ENCODE results near the gene LRRC28. TPM values are rescaled to one million over a fixed set of nuclear protein-coding genes. Genes with fewer than 3 reads are reported as not detected.

Gene LRRC28
- total and polyA plus RNA-seq, 10 of the 15 experiments (the other 5 are each of a cell fraction or from before 2014, with no cell fraction given): 21.3 to 54.9 (median 27.7) TPM

DNA sequence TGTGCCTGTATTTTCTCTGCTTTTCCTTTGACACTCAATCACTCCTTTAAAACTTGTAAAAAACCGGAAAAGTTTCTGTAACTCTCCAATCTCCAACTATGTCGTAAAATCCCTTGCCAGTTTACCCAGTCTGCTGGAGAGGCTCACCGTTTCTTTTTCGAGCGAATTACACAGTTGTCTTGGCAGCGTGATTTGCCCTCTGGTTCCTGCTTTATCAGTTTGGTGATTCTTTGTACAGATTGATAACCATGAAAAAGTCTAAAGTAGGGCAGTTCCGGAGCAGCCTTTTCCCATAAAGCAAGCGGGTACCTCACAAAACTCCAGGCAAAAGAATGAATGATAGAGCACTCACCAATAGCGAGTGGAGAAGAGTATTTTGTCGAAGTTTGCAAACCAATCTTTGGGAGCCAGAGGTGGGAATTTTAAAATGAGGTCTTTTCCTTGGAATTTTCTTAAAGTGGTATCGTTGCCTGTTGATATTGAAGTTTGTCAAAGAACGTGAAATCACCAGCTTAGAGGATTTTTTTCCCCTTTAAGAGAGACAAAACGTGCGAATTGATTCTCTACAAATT is 1.9 kb upstream of the LRRC28 start, which contains the start of gene TTC23 (continued):
- TF ChIP-seq MLLT1 (IDR thresholded peaks at IDR 0.05) (no peak), ASH2L (IDR thresholded peaks at IDR 0.05; ENCODE audit: borderline replicate concordance, low read depth) (0 out of 2 replicates have a peak, but pooled peaks have one; percentile 80), BMI1 (IDR thresholded peaks at IDR 0.05; ENCODE audit: borderline replicate concordance) (no peak), NFYB (IDR thresholded peaks at IDR 0.05; ENCODE audit: insufficient read depth, low read depth, low read length) (0 out of 2 replicates have a peak, but pooled peaks have one; percentile 30), RFX5 (IDR thresholded peaks at IDR 0.05; ENCODE audit: low read depth, low read length) (no peak), SPI1 (IDR thresholded peaks at IDR 0.05; ENCODE audit: borderline replicate concordance, insufficient read depth, low read depth, low read length) (no peak), RCOR1 (conservative IDR thresholded peaks at IDR 0.05; ENCODE audit: low read depth, low read length) (no peak), RELB (IDR thresholded peaks at IDR 0.05; ENCODE audit: low read depth) (peak; percentile 60; the same call in 1 of the 2 replicates), NBN (IDR thresholded peaks at IDR 0.05) (no peak), MTA2 (IDR thresholded peaks at IDR 0.05; ENCODE audit: low read depth) (no peak), BHLHE40 (IDR thresholded peaks at IDR 0.05; ENCODE audit: borderline replicate concordance in 1 of 2, low read depth in 2 of 2, low read length in 1 of 2) (no peak), EGR1 (IDR thresholded peaks at IDR 0.05; ENCODE audit: borderline replicate concordance in 1 of 2, low read depth in 2 of 2, low read length in 2 of 2) (no peak), GATAD2B (conservative IDR thresholded peaks at IDR 0.05; ENCODE audit: low read depth) (no peak), HDAC6 (IDR thresholded peaks at IDR 0.05; ENCODE audit: unreplicated experiment) (no peak), SREBF1 (IDR thresholded peaks at IDR 0.05; ENCODE audit: low read length) (no peak)
- TF ChIP-seq, protein P1, sequence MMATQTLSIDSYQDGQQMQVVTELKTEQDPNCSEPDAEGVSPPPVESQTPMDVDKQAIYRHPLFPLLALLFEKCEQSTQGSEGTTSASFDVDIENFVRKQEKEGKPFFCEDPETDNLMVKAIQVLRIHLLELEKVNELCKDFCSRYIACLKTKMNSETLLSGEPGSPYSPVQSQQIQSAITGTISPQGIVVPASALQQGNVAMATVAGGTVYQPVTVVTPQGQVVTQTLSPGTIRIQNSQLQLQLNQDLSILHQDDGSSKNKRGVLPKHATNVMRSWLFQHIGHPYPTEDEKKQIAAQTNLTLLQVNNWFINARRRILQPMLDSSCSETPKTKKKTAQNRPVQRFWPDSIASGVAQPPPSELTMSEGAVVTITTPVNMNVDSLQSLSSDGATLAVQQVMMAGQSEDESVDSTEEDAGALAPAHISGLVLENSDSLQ (IDR thresholded peaks at IDR 0.05): peak; percentile 51; the same call in 1 of the 2 replicates
- TF ChIP-seq, protein P2, sequence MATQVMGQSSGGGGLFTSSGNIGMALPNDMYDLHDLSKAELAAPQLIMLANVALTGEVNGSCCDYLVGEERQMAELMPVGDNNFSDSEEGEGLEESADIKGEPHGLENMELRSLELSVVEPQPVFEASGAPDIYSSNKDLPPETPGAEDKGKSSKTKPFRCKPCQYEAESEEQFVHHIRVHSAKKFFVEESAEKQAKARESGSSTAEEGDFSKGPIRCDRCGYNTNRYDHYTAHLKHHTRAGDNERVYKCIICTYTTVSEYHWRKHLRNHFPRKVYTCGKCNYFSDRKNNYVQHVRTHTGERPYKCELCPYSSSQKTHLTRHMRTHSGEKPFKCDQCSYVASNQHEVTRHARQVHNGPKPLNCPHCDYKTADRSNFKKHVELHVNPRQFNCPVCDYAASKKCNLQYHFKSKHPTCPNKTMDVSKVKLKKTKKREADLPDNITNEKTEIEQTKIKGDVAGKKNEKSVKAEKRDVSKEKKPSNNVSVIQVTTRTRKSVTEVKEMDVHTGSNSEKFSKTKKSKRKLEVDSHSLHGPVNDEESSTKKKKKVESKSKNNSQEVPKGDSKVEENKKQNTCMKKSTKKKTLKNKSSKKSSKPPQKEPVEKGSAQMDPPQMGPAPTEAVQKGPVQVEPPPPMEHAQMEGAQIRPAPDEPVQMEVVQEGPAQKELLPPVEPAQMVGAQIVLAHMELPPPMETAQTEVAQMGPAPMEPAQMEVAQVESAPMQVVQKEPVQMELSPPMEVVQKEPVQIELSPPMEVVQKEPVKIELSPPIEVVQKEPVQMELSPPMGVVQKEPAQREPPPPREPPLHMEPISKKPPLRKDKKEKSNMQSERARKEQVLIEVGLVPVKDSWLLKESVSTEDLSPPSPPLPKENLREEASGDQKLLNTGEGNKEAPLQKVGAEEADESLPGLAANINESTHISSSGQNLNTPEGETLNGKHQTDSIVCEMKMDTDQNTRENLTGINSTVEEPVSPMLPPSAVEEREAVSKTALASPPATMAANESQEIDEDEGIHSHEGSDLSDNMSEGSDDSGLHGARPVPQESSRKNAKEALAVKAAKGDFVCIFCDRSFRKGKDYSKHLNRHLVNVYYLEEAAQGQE (IDR thresholded peaks at IDR 0.05; ENCODE audit: low read depth, low read length): no peak
- TF ChIP-seq, protein P3, sequence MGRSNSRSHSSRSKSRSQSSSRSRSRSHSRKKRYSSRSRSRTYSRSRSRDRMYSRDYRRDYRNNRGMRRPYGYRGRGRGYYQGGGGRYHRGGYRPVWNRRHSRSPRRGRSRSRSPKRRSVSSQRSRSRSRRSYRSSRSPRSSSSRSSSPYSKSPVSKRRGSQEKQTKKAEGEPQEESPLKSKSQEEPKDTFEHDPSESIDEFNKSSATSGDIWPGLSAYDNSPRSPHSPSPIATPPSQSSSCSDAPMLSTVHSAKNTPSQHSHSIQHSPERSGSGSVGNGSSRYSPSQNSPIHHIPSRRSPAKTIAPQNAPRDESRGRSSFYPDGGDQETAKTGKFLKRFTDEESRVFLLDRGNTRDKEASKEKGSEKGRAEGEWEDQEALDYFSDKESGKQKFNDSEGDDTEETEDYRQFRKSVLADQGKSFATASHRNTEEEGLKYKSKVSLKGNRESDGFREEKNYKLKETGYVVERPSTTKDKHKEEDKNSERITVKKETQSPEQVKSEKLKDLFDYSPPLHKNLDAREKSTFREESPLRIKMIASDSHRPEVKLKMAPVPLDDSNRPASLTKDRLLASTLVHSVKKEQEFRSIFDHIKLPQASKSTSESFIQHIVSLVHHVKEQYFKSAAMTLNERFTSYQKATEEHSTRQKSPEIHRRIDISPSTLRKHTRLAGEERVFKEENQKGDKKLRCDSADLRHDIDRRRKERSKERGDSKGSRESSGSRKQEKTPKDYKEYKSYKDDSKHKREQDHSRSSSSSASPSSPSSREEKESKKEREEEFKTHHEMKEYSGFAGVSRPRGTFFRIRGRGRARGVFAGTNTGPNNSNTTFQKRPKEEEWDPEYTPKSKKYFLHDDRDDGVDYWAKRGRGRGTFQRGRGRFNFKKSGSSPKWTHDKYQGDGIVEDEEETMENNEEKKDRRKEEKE (IDR thresholded peaks at IDR 0.05): no peak
